Measurements from ENCODE around the gene SLMAP. TPM values are rescaled to one million over a fixed set of nuclear protein-coding genes. Genes with fewer than 3 reads are reported as not detected.

The SLMAP gene
- total and polyA plus RNA-seq, 2 of the 13 experiments (the other 11 are each of a cell fraction or from before 2014, with no cell fraction given) = 24.0 to 48.3 TPM

DNA sequence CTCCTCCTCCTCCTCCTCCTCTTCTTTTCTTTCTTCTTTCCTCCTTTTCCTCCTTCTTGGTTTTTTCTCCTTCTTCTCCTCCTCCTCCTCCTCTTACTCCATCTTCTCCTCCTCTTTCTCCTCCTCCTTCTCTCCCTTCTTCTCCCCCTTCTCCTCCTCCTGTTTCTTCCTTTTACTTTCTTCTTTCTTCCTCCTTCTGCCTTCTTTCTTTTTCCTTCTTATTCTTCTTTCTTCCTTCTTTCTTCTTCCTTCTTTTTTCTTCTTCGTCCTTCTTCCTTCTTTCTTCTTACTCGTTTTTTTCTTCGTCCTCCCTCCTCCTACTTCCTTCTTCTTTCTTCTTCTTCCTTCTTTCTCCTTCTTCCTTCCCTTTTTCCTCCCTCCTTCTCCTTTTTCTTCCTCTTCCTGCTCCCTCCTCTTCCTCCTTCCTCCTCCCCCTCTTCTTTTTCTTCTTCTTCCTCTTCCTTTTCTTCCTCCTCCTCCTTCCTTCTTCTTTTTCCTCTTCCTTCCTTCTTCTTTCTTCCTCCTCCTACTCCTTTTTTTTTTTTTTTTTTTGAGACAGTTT, 92.1 kb downstream of the SLMAP start:
- ATAC-seq (no peak), DNase-seq (ENCODE audit: low spot score) (no peak), FAIRE-seq (no peak)
- H3K4me3 ChIP-seq (replicated peaks in 1 of 3; ENCODE audit: insufficient read depth in 1 of 3, low read depth in 2 of 3, low read length in 3 of 3) = no peak overlapping the region
- in situ Hi-C loops (cut with HindIII; ENCODE audit: extremely low pct_ligation_motif_present, low pct_unique_long_range_greater_than_20kb) (no loop called here), intact Hi-C loops (cut with micrococcal nuclease; ENCODE audit: unreplicated experiment) (no loop called here)
- peaks cover 19% of the 10 kb centered on the region for H3K4me1 ChIP-seq (ENCODE audit: insufficient read depth, low read length)
- H3K79me2 ChIP-seq (ENCODE audit: insufficient read depth, low read length) = no peaks in the 10 kb centered on the region
- no peaks in the 10 kb centered on the region for H3K9me3 ChIP-seq (ENCODE audit: low read length)
- H3K27ac ChIP-seq (ENCODE audit: extremely low read length, insufficient read depth, low read length) = no peak overlapping the region
- peaks cover under 1 to 6% of the 10 kb centered on the region in 2 experiments; a peak in 2 of 5 replicates for H3K36me3 ChIP-seq (replicated peaks in 1 of 2; ENCODE audit: control insufficient read depth in 1 of 2, insufficient read depth in 2 of 2, low read length in 2 of 2)
- ChIA-PET CTCF (ENCODE audit: low intra/inter-chr PET ratio, low total read pairs) (no interaction called here), POLR2A (no interaction called here)
- no peak overlapping the region for H2AFZ ChIP-seq (ENCODE audit: low read length)
- no peak overlapping the region for H3K9ac ChIP-seq (ENCODE audit: insufficient read depth, low read depth, low read length)
- 82% methylated on average over 3 of the region's 3 CpGs for WGBS (ENCODE audit: low lambda C conversion rate)
- no TSS peak for BruUV-seq (replicated peaks)
- TF ChIP-seq, protein P1, sequence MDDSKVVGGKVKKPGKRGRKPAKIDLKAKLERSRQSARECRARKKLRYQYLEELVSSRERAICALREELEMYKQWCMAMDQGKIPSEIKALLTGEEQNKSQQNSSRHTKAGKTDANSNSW (CRISPR knock-in tag; IDR thresholded peaks at IDR 0.05; ENCODE audit: borderline replicate concordance) = no peak
- TF ChIP-seq, protein P2, sequence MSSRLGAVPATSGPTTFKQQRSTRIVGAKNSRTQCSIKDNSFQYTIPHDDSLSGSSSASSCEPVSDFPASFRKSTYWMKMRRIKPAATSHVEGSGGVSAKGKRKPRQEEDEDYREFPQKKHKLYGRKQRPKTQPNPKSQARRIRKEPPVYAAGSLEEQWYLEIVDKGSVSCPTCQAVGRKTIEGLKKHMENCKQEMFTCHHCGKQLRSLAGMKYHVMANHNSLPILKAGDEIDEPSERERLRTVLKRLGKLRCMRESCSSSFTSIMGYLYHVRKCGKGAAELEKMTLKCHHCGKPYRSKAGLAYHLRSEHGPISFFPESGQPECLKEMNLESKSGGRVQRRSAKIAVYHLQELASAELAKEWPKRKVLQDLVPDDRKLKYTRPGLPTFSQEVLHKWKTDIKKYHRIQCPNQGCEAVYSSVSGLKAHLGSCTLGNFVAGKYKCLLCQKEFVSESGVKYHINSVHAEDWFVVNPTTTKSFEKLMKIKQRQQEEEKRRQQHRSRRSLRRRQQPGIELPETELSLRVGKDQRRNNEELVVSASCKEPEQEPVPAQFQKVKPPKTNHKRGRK (CRISPR knock-in tag; IDR thresholded peaks at IDR 0.05) = peak; percentile 94
- H4K20me1 ChIP-seq (ENCODE audit: insufficient read depth, low read length) = no peaks in the 10 kb centered on the region
- H3K4me2 ChIP-seq (ENCODE audit: low read depth, low read length) = no peak overlapping the region
- H3K27me3 ChIP-seq (ENCODE audit: control insufficient read depth in 1 of 2, insufficient read depth in 2 of 2, low read length in 2 of 2) = no peaks in the 10 kb centered on the region

DNA sequence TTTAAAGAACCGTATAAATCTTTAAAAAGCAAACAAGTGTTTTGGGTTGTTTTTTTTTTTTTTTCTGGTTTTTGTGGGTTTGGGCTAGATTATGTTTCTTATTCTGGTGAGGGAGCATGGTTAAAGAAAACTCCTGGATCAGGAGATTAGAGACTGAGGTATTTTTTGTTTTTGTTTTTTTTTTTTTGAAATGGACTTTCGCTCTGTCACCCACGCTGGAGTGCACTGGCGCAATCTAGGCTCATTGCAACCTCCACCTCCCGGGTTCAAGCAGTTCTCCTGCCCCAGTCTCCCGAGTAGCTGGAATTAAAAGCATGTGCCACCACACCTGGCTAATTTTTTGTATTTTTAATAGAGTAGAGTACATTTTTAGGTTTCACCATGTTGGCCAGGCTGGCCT, 95.2 kb downstream of the SLMAP start:
- H3K27me3 ChIP-seq (ENCODE audit: control insufficient read depth in 1 of 2, insufficient read depth in 2 of 2, low read length in 2 of 2) = no peaks in the 10 kb centered on the region
- DNase-seq (ENCODE audit: low spot score) (no peak), ATAC-seq (no peak), FAIRE-seq (no peak)
- H3K36me3 ChIP-seq (replicated peaks in 1 of 2; ENCODE audit: control insufficient read depth in 1 of 2, insufficient read depth in 2 of 2, low read length in 2 of 2) = peaks cover 2 to 7% of the 10 kb centered on the region in 2 experiments; a peak in 3 of 5 replicates
- no peaks in the 10 kb centered on the region for H4K20me1 ChIP-seq (ENCODE audit: insufficient read depth, low read length)
- no peaks in the 10 kb centered on the region for H3K9me3 ChIP-seq (ENCODE audit: low read length)
- CTCF ChIA-PET (ENCODE audit: low intra/inter-chr PET ratio, low total read pairs) = no interaction called here
- in situ Hi-C loops (cut with HindIII; ENCODE audit: extremely low pct_ligation_motif_present, low pct_unique_long_range_greater_than_20kb) (loop anchor here (25.0 kb wide), 1 partner anchor 464 kb away; no protein-coding TSS in a partner anchor), intact Hi-C loops (cut with micrococcal nuclease; ENCODE audit: unreplicated experiment) (no loop called here)
- no peak overlapping the region for H3K4me3 ChIP-seq (replicated peaks in 1 of 3; ENCODE audit: insufficient read depth in 1 of 3, low read depth in 2 of 3, low read length in 3 of 3)
- H2AFZ ChIP-seq (ENCODE audit: low read length) = no peak overlapping the region
- no peak overlapping the region for H3K27ac ChIP-seq (ENCODE audit: extremely low read length, insufficient read depth, low read length)
- no TSS peak for BruUV-seq (replicated peaks)
- H3K4me2 ChIP-seq (ENCODE audit: low read depth, low read length) = no peak overlapping the region
- POLR2A ChIA-PET = no interaction called here
- 92% methylated on average over 6 of the region's 6 CpGs for WGBS (ENCODE audit: low lambda C conversion rate)
- H3K79me2 ChIP-seq (ENCODE audit: insufficient read depth, low read length) = no peaks in the 10 kb centered on the region
- peaks cover 17% of the 10 kb centered on the region for H3K4me1 ChIP-seq (ENCODE audit: insufficient read depth, low read length)
- H3K9ac ChIP-seq (ENCODE audit: insufficient read depth, low read depth, low read length) = no peak overlapping the region
- no peak for TF ChIP-seq MLLT10 (CRISPR knock-in tag; IDR thresholded peaks at IDR 0.05)
- no peak for TF ChIP-seq ZBTB42 (CRISPR knock-in tag; IDR thresholded peaks at IDR 0.05)
- no peak for TF ChIP-seq DNMT3B (CRISPR knock-in tag; conservative IDR thresholded peaks at IDR 0.05)
- TF ChIP-seq SOX5 (CRISPR knock-in tag; IDR thresholded peaks at IDR 0.05; ENCODE audit: borderline replicate concordance) = no peak
- TF ChIP-seq, protein P3, sequence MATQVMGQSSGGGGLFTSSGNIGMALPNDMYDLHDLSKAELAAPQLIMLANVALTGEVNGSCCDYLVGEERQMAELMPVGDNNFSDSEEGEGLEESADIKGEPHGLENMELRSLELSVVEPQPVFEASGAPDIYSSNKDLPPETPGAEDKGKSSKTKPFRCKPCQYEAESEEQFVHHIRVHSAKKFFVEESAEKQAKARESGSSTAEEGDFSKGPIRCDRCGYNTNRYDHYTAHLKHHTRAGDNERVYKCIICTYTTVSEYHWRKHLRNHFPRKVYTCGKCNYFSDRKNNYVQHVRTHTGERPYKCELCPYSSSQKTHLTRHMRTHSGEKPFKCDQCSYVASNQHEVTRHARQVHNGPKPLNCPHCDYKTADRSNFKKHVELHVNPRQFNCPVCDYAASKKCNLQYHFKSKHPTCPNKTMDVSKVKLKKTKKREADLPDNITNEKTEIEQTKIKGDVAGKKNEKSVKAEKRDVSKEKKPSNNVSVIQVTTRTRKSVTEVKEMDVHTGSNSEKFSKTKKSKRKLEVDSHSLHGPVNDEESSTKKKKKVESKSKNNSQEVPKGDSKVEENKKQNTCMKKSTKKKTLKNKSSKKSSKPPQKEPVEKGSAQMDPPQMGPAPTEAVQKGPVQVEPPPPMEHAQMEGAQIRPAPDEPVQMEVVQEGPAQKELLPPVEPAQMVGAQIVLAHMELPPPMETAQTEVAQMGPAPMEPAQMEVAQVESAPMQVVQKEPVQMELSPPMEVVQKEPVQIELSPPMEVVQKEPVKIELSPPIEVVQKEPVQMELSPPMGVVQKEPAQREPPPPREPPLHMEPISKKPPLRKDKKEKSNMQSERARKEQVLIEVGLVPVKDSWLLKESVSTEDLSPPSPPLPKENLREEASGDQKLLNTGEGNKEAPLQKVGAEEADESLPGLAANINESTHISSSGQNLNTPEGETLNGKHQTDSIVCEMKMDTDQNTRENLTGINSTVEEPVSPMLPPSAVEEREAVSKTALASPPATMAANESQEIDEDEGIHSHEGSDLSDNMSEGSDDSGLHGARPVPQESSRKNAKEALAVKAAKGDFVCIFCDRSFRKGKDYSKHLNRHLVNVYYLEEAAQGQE (IDR thresholded peaks at IDR 0.05; ENCODE audit: borderline replicate concordance in 1 of 2, low read depth in 1 of 2, low read length in 2 of 2) = no peak
- TF ChIP-seq GATAD1 (CRISPR knock-in tag; IDR thresholded peaks at IDR 0.05) = no peak
- no peak for TF ChIP-seq YEATS2 (CRISPR knock-in tag; IDR thresholded peaks at IDR 0.05; ENCODE audit: borderline replicate concordance)
- TF ChIP-seq STAG1 (CRISPR knock-in tag; IDR thresholded peaks at IDR 0.05) = no peak
- TF ChIP-seq HHEX (CRISPR knock-in tag; IDR thresholded peaks at IDR 0.05) = no peak
- TF ChIP-seq ZSCAN22 (CRISPR knock-in tag; IDR thresholded peaks at IDR 0.05) = no peak
- no peak for TF ChIP-seq CAMTA2 (CRISPR knock-in tag; IDR thresholded peaks at IDR 0.05; ENCODE audit: borderline replicate concordance)
